ENCODE measurements around the gene ATP6V0D1.

DNA sequence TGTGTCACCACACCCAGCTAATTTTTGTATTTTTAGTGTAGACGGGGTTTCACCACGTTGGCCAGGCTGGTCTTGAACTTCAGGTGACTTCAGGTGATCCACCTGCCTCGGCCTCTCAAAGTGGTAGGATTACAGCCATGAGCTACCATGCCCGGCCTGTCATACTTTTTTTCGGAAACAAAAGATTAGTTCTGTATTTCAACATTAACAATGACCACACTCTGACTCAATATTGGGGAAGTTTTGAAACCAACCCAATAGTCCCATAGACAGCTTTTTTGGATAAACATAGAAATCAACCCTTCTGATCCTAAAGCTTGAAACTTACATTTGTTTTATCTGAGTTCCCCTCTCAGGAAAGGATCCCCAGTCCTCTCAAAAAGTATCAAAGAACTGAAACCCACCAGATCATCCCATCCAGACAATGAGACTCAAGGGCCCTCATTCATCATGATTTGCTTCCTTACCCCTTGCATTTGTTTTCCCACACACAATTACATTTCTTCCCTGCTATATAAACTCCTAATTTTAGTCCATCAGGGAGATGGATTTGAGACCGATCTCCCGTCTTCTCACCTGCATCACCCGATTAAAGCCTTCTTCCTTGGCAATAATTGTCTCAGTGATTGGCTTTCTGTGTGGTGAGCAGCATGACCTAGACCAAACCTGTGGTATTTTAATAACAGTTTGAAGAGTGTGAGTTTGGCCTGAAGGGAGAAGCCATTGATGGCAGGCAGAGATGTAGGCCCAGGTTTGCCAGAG, 9.6 kb upstream of the ATP6V0D1 start:
- TF ChIP-seq, protein P1, sequence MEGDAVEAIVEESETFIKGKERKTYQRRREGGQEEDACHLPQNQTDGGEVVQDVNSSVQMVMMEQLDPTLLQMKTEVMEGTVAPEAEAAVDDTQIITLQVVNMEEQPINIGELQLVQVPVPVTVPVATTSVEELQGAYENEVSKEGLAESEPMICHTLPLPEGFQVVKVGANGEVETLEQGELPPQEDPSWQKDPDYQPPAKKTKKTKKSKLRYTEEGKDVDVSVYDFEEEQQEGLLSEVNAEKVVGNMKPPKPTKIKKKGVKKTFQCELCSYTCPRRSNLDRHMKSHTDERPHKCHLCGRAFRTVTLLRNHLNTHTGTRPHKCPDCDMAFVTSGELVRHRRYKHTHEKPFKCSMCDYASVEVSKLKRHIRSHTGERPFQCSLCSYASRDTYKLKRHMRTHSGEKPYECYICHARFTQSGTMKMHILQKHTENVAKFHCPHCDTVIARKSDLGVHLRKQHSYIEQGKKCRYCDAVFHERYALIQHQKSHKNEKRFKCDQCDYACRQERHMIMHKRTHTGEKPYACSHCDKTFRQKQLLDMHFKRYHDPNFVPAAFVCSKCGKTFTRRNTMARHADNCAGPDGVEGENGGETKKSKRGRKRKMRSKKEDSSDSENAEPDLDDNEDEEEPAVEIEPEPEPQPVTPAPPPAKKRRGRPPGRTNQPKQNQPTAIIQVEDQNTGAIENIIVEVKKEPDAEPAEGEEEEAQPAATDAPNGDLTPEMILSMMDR (IDR thresholded peaks at IDR 0.05; ENCODE audit: low read depth, low read length): no peak
- TF ChIP-seq POLR2A (IDR thresholded peaks at IDR 0.05; ENCODE audit: extremely low read depth, insufficient read length): no peak

Data from NB4 (cell line).